Gastrocnemius medialis (tissue), 4 donors: ENCODE data around the gene PTCSC3. TPM values are rescaled to one million over a fixed set of nuclear protein-coding genes. Genes with fewer than 3 reads are reported as not detected.

ENCODE experiments used
- total RNA-seq, 4 donors: library from RNA; depleted of rRNA; stranded (reverse); fragments of >200 nt; gene quantifications; one replicate each; pipeline versions ENCODE4 v1.1.0 to v1.2.3, GENCODE V29; 2016

PTCSC3 gene
- total RNA-seq, 4 donors from 2014 or later, result not detected

Other genes starting within 250 kb of the PTCSC3 start
- 1 to 10 TPM; 1.8 to 4.6 (median 3.5) TPM for gene MBIP, start 143.9 kb upstream of the PTCSC3 start, total RNA-seq